OCI-M1 (cell line): ENCODE measurements around the gene MLXIPL.
"Not testable (repeated sequence)": the region's sequence is repeated elsewhere in the genome, so short reads cannot be mapped to it uniquely, and the experiment has no call there.

ENCODE experiments used
- DNase-seq: peaks from one replicate; lab custom pipeline; 2025; lab: John Stamatoyannopoulos, UW

MLXIPL gene

DNA sequence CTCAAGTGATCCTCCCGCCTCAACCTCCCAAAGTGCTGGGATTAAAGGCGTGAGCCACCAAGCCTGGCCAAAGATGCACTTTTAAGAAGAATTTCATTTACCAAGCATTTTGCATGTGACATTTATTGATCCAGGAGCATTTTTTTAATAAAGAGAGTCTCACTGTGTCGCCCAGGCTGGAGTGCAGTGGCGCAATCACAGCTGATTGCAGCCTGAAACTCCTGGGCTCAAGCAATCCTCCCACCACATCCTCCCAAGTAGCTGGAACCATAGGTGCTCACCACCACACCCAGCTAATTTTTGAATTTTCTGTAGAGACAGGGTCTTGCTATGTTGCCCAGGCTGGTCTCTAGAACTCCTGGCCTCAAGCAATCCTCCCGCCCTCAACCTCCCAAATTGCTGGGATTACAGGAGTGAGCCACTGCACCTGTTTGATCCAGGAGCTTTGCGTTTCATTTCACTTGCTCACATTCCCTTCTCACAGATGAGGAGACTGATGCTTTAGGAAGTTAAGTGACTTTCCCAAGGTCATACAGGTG lies 41.6 kb downstream of the MLXIPL start:
- DNase-seq: no peak

- DNase-seq: not testable (repeated sequence)
Measured at GRCh38 chr7:73581006-73581405, 43.3 kb downstream of the MLXIPL start.

GRCh38 chr7:73578342-73579128 lies 45.8 kb downstream of the MLXIPL start, which contains the start of gene TBL2:
TSS of gene TBL2 (minus strand) at chr7:73578579. CDS start at chr7:73578549, 30 bp downstream.
- DNase-seq: peak; percentile 100

DNA sequence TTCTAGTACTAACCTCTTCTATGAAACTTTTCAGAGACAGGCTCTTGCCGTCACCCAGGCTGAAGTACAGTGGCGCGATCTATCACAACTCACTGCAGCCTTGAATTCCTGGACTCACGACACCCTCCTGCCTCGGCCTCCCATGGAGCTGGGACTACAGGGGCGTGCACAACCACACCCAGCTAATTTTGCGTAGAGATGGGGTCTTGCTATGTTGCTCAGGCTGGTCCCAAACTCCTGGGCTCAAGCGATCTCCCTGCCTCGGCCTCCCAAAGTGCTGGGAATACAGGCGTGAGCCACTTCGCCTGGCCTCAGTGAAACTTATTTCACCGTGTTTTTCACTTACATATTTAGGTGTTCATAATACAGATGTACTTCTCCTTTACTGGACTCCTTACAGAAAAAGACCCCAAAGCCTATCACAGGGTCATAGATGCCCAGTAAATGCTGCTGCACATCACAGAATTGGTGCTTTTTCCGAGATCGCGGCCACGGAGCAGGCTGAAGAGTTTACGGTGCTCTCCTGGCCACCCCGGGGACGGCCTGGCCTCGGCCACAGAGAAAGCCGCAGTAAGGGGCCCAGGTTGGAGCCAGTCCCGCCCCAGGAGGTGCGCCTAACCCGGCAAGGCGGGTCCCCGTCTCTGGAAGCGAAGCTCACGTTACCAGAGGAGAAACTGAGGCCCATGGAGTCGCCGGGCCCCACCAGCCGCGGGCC lies 46.5 kb downstream of the MLXIPL start:
- DNase-seq: peak; percentile 64

DNA sequence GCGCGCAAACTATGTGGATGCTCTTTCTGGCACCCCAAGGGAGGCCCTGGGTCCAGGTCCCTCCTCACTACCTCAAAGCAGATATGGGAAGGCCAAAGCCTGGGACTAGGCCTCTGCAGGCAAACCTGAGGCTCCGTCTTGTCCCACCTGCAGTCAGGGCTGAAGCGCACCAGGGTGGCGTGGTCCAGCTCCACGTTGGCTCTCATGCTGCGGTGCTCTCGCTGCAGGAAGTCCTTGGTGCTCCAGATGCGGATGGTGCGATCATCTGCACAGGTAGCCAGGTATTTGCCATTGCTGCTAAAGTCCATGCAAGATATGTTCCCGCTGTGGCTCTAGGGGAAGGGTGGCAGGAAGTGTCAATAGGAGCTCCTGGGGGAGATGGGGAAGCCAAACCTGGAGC lies 50.5 kb downstream of the MLXIPL start:
- no peak for DNase-seq

GRCh38 chr7:73573276-73573675 lies 51.0 kb downstream of the MLXIPL start:
- DNase-seq: no peak

DNA sequence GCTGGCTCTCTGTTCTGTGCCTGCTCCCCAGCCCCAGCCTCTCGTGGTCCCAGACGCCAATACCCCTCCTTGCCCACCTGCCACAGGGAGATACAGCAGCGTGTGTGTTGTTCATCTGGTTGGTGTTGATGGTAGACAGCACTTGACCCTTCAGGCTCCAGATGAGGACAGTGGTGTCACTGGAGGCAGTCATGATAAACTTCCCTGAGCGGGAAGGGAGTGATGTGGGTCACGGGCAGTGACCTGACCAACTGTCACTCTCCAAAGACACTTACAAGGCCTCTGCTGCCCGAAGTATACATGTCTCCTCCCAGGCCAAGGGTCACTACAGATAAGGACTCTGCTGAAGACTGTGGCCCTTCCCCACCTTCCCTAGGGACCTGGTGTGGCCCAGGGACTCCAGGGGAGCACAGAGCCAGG lies 51.5 kb downstream of the MLXIPL start:
- no peak for DNase-seq

DNA sequence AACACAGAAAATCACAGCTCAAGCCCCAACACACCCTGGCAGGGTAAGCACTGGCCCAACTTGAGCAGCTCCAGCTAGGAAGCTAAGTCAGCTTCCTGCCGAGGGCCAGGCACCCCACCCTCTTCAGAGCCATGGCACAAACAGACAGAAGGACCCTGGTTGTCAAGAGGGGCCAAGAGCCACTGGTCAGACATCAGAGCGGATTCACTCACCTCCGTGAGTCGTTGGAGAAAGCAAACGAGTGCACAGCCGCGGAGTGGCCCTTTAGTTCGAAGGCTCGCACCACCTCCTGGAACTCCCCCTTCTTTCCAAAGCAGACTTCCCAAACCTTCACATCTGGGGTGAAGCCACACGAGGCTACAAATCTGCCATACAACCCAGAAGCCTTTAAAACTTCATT lies 53.3 kb downstream of the MLXIPL start:
- DNase-seq: no peak

DNA sequence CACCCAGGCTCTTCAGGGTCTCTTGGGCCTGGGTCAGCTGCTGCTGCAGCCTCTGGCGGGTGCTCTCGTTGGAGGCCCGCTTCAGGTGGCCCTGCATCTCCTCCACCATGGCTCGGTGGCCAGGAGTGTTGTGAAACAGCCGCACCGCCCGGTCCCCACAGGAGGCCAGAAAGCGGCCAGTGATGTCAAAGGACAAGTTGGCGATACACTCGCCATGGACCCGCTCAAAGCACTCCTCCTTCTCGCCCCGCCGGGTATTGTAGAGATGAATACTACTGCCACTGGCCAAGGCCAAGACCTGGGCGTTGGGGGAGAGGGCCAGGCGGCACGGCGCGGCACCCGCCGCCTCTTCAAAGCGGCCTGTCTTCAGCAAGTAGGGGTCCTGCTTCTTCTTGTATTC lies 53.8 kb downstream of the MLXIPL start:
- no peak for DNase-seq

- peak; percentile 45 for DNase-seq
Measured at GRCh38 chr7:73569042-73569608, 55.2 kb downstream of the MLXIPL start.

GRCh38 chr7:73567846-73568685 lies 56.3 kb downstream of the MLXIPL start:
- DNase-seq: peak; percentile 66

- DNase-seq: no peak
Measured at GRCh38 chr7:73567140-73567539, 57.2 kb downstream of the MLXIPL start.

GRCh38 chr7:73566431-73566830 lies 57.9 kb downstream of the MLXIPL start:
- DNase-seq: peak; percentile 59

- DNase-seq: peak; percentile 86
Measured at GRCh38 chr7:73565675-73566340, 58.5 kb downstream of the MLXIPL start.

DNA sequence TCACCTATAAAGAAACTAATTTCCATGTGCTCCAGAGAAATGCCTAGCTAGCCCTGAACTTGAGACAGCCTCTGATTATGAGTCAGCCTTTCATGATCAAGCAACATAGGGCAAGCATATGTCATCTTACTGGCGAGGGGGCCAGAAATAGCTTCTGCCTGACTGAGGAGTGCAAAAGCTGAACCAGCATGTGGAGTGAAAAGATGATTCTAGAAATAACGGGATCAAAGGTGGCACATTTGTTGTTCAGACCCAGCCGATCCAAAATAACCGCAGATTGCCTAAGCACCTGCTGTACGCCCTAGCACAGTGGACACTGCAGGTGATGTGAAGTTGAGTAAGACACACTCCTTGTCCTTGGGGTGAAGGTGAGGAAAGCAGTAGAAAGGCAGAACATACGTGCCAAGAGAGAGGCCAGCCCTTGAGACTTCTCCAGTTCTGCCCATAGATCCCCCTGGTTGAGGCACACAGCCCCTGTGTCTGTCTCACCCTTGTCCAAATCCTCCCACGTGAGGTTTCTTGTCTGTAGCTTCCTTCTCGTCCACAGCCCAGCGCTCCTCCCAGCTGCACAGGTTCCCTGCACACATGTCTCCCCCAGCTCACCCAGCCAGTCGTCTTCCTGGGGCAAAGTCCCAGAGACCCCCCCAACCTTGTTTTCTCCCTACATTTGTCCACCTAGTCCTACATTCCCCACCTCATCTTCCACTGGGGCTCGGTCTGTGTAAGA lies 64.0 kb downstream of the MLXIPL start:
- DNase-seq: peak; percentile 86

GRCh38 chr7:73557397-73558257 lies 66.7 kb downstream of the MLXIPL start, which contains the start of gene BCL7B:
TSS of gene BCL7B (minus strand) at chr7:73557690. CDS start at chr7:73557578, 112 bp downstream.
- DNase-seq: peak; percentile 85

GRCh38 chr7:73557108-73557396 lies 67.3 kb downstream of the MLXIPL start:
- peak; percentile 99 for DNase-seq

DNA sequence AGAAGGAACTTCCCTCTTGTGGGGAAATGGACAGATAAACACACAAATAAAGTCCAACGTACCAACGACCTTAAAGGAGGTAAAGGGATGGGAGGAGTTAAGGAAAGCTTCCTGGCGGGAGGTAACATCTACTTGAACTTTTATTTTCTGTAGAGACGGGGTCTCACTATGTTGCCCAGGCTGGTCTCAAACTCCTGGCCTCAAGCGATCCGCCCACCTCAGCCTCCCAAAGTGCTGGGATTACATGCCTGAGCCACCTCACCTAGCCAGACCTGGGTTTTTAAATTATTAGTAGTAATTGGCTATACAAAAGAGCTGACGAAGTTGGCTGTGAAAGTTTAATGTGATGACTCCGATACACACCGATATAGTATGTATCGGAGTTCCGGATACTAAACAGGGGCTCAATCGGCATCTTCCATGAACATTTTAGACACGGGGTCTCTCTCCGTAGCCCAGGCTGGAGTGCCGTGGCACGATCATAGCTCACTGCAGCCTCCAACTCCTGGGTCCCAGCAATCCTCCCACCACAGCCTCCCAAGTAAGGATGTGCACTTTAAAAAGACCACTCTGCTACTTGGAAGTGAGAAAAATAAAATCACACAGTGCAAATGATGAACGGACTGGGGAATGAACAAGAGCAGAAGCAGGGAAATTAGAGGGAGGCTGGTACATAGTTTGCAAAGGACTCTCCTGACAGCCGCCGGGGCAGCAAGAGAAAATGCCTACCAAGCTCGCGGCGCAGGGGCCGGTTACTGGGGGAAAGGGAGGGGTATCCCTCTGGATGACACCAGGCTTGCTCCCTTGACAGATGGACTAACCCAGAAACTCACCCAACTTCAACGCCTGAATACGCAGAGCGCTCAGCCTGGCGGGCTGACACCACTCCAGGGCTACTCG lies 67.9 kb downstream of the MLXIPL start:
- DNase-seq: peak; percentile 60
